HEK293T (cell line): Measurements from ENCODE around the gene UNC5B.

Source experiments
- CTCF ChIA-PET: fragments of 350-600 bp; formaldehyde crosslinking; extraction: SDS; loops from one replicate; lab custom pipeline; 2021; ENCODE audit warnings: antibody characterized with exemption, inconsistent platforms; lab: Yijun Ruan, JAX
- POLR2A ChIA-PET: fragments of 350-600 bp; formaldehyde crosslinking; extraction: SDS; loops from one replicate; lab custom pipeline; 2020; ENCODE audit warnings: antibody characterized with exemption, inconsistent platforms; lab: Yijun Ruan, JAX
- DNase-seq: peaks from one replicate; pipeline ENCODE4 v3.0.0; 2012; ENCODE audit warnings: mixed read lengths; ENCODE audit errors: extremely low spot score
- ARNT ChIP-seq: fragments of 450-650 bp; IDR thresholded peaks from 2 replicates; pipeline ENCODE4 v1.6.1; 2017; ENCODE audit warnings: mild to moderate bottlenecking
- BHLHE40 ChIP-seq: fragments of 450-650 bp; IDR thresholded peaks from 2 replicates; pipeline ENCODE4 v1.6.1; 2016; ENCODE audit warnings: mild to moderate bottlenecking, moderate library complexity, borderline replicate concordance
- CTBP1 ChIP-seq: fragments of 450-650 bp; IDR thresholded peaks from 2 replicates; pipeline ENCODE4 v1.6.1; 2016; ENCODE audit warnings: borderline replicate concordance
- ELF4 ChIP-seq: fragments of 450-650 bp; IDR thresholded peaks from 2 replicates; pipeline ENCODE4 v1.6.1; 2017; ENCODE audit warnings: antibody characterized with exemption
- FOXA1 ChIP-seq: fragments of 450-650 bp; IDR thresholded peaks from 2 replicates; pipeline ENCODE4 v1.6.1; 2016; ENCODE audit warnings: mild to moderate bottlenecking
- FOXK2 ChIP-seq: fragments of 450-650 bp; IDR thresholded peaks from 2 replicates; pipeline ENCODE4 v1.6.1; 2016; ENCODE audit warnings: mild to moderate bottlenecking
- FOXM1 ChIP-seq: fragments of 450-650 bp; IDR thresholded peaks from 2 replicates; pipeline ENCODE4 v1.6.1; 2017; ENCODE audit warnings: mild to moderate bottlenecking, borderline replicate concordance
- HDGF ChIP-seq: fragments of 450-650 bp; IDR thresholded peaks from 2 replicates; pipeline ENCODE4 v1.6.1; 2017; ENCODE audit warnings: antibody characterized with exemption, borderline replicate concordance
- L3MBTL2 ChIP-seq: fragments of 450-650 bp; conservative IDR thresholded peaks from 2 replicates; pipeline ENCODE4 v1.6.1; 2016; ENCODE audit warnings: mild to moderate bottlenecking
- LEF1 ChIP-seq: fragments of 450-650 bp; IDR thresholded peaks from 2 replicates; pipeline ENCODE4 v1.6.1; 2017; ENCODE audit warnings: mild to moderate bottlenecking, borderline replicate concordance
- NFRKB ChIP-seq: fragments of 450-650 bp; IDR thresholded peaks from 2 replicates; pipeline ENCODE4 v1.6.1; 2016; ENCODE audit warnings: mild to moderate bottlenecking, moderate library complexity
- SP1 ChIP-seq: fragments of 450-650 bp; IDR thresholded peaks from 2 replicates; pipeline ENCODE4 v1.6.1; 2017
- SUZ12 ChIP-seq: fragments of 450-650 bp; IDR thresholded peaks from 2 replicates; pipeline ENCODE4 v1.6.1; 2016; ENCODE audit warnings: mild to moderate bottlenecking
- TARDBP ChIP-seq: fragments of 450-650 bp; IDR thresholded peaks from 2 replicates; pipeline ENCODE4 v1.6.1; 2016
- ZNF384 ChIP-seq: fragments of 450-650 bp; IDR thresholded peaks from 2 replicates; pipeline ENCODE4 v1.6.1; 2016
- TF ChIP-seq, protein P1 (sequence below): fragments of 450-650 bp; IDR thresholded peaks from 2 replicates; pipeline ENCODE4 v1.6.1; 2016

UNC5B gene

DNA sequence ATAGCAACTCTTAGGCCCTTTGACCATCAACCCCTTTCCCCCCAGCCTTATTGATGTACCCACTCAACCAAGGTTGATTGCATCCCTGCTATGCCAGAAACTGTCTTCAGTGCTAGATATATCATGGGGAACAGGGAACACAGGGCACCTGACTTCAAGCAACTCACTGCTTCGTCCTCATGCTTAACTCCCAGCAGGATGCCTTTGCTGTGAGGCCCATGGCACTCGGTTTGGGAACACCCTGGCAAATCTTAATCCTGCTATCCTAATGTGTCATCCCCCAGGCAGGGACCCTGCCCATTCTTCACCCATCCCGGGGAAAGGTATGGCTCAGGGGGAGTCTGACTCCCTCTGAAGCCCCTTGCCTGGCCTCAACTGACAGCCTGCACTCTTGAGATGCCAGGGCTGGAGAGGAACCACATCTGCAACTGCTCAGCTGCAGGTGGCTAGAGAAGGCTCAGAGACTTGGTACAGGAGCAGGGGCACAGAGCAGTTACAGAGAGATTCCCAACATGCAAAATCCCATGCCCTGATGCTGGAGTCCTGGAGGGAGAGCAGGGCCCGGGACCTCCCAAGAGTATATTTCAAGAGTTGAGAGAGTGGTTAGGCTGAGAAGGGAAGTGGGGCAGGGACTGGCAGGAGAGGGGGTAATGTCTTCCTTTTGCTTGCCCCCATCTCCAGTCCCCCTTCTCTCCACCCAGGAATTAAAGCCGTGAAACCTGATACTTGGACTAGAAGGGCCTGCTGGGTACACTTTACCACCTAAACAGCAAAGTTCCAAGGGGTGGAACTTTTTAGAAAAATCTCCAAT, 2.4 kb upstream of the UNC5B start:
- CTCF ChIA-PET = interaction anchor here (1.3 kb wide), 1 partner anchor 27 kb away, joined by 3 read pairs; no protein-coding TSS in a partner anchor
- POLR2A ChIA-PET = no interaction called here
- no peak for DNase-seq
- TF ChIP-seq CTBP1 (no peak), SUZ12 (no peak), ELF4 (no peak), SP1 (no peak), FOXK2 (no peak)

DNA sequence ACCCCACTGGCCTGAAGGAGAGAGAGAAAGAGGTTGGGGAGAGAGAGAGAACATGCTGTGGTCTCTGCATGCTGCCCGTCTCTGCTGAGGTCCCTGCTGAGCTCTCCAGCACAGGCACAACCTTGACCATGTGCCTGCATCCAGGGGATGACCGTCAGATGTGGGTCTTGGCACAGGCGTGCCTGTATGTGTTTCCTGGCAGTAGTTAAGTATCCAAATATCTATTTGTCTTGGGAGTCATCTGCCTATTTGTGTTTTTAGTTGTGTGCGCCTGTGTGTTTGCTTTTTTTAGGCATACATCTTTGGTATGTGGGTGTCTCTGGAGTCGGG, 1.9 kb upstream of the UNC5B start:
- ChIA-PET CTCF (no interaction called here), POLR2A (no interaction called here)
- DNase-seq = no peak
- TF ChIP-seq L3MBTL2 = no peak
- TF ChIP-seq FOXM1 = no peak
- no peak for TF ChIP-seq ELF4
- TF ChIP-seq LEF1 = no peak

DNA sequence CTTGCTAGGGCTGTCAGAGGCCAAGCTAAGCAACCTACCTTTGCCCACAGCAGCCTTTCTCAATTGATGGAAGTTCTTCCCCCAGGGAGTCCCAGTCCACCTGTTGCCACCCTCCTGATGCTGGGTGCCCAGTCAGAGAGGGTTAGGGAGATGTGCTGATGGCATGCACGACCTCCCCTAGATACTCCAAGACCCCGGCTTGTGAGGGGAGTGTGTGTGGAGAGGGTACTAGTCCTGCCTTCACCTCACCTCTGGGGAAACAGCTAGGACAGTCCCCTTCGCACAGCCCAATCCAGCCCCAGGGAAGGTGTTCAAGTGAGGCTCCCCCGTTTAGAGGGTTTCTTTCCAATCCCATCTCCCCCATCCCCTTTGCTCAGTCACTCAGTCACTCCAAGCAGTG, 1.3 kb upstream of the UNC5B start:
- ChIA-PET POLR2A (no interaction called here), CTCF (no interaction called here)
- DNase-seq = no peak
- TF ChIP-seq BHLHE40 (no peak), TARDBP (no peak), FOXK2 (no peak), LEF1 (no peak), FOXA1 (no peak), NFRKB (no peak), FOXM1 (no peak), SUZ12 (no peak), SP1 (no peak), HDGF (no peak), ARNT (no peak), CTBP1 (no peak), ZNF384 (no peak)
- TF ChIP-seq, protein P1, sequence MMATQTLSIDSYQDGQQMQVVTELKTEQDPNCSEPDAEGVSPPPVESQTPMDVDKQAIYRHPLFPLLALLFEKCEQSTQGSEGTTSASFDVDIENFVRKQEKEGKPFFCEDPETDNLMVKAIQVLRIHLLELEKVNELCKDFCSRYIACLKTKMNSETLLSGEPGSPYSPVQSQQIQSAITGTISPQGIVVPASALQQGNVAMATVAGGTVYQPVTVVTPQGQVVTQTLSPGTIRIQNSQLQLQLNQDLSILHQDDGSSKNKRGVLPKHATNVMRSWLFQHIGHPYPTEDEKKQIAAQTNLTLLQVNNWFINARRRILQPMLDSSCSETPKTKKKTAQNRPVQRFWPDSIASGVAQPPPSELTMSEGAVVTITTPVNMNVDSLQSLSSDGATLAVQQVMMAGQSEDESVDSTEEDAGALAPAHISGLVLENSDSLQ = no peak

DNA sequence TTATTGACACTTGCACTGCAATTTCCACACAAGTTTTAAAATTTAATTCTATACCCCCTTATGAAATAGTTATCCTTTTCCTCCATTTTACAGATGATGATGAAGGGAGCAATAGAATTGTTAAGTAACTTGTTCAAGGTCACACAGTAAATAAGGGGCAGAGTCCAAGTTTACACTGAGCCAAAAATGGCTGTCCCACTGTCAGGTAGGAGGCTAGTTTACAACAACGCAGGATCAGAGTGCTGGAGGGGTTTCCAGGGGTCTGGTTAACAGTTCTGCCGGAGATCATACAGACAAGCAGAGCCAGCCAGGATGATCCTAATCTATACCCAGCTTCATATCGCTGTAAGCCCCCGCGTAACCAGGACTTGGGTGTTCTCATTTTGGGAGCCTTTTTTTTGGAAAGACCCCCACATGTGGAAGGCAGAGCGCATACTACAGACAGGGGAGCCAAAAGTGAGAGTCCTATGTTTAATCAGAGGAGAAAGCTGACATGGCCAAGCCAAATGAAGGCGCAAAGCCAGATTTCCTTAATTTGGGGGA, 524 bp upstream of the UNC5B start:
- POLR2A ChIA-PET = interaction anchor here (1.0 to 1.4 kb wide), 3 partner anchors 24 to 78 kb away, joined by 4 to 8 read pairs (median 7); no protein-coding TSS in a partner anchor
- DNase-seq = no peak
- CTCF ChIA-PET = no interaction called here
- no peak for TF ChIP-seq FOXM1
- TF ChIP-seq L3MBTL2 = no peak
- TF ChIP-seq HDGF = no peak
- TF ChIP-seq BHLHE40 = no peak
- TF ChIP-seq, protein P1 = no peak
- TF ChIP-seq SP1 = no peak
- TF ChIP-seq NFRKB = no peak
- TF ChIP-seq ARNT = no peak
- no peak for TF ChIP-seq ZNF384
- TF ChIP-seq FOXK2 = no peak
- no peak for TF ChIP-seq LEF1
- TF ChIP-seq FOXA1 = no peak
- no peak for TF ChIP-seq SUZ12
- no peak for TF ChIP-seq CTBP1

DNA sequence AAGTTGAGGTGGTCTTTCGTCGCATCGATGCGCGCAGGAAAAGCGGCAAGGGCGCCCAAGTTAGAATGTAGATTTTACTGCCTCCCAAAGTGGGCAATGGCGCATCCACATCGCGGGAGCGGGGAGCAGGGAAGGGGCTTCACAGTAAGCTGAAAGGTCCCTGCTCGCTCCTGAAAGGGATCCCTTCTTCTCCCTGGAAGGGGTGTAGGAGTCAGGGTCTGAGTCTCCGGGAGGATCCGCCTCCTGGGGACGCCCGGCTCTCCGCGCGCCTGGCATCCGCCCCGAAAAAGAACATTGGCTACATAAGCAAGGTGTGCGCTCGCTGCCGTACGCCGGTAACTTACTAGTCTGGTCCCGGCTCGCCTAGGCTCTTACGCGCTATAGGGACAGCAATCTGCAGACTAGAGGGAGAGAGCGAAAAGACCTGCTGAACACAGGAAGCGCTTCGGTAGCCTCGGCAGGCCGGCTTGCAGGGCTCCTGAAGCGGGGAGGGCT, 804 bp downstream of the UNC5B start:
- no peak for DNase-seq
- TF ChIP-seq ZNF384 (no peak), ARNT (no peak), FOXA1 (no peak), FOXM1 (no peak), CTBP1 (no peak)
- TF ChIP-seq, protein P1 = no peak
- ChIA-PET CTCF (no interaction called here), POLR2A (interaction anchor here (0.7 to 1.4 kb wide), 3 partner anchors 52 to 82 kb away, joined by 3 to 8 read pairs (median 4); no protein-coding TSS in a partner anchor)

DNA sequence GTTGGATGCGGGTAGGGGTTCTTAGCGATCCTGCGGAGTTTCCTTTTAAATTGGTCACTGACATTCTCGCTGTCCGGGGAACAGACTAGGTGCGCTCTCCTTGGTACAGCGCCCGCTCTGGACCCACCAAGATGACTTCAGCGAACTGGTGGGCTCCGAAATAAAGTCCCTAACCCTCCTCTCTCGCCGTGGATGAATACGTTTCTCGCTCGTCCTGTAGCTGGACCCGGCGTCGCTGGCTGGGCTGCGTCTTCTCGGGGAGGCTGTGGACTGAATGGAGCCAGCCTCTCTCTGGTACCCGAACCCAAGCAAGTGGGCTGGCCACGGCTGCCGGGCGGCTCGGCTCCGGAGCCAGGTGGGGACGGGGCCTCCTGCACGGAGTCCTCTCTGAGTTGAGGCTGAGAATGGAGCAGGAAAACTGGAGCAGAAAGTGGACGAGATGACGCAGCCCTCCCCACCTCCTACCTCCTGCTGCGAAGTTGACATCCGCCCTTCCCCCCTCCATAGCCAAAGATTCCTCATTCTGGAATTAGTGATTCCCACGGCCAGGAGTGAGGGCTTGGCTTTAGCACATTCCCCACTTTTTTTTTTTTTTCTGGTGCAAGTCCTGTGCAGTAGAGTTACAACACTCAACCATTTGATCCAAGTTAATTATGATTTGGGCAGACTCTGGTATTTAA, 1.5 kb downstream of the UNC5B start:
- peak; percentile 52 for DNase-seq
- TF ChIP-seq HDGF (no peak), FOXK2 (no peak), LEF1 (no peak), TARDBP (no peak), ZNF384 (no peak), ARNT (no peak), FOXA1 (no peak), SUZ12 (no peak), NFRKB (no peak), L3MBTL2 (no peak), CTBP1 (no peak), ELF4 (no peak), SP1 (no peak)
- TF ChIP-seq, protein P1 = no peak
- CTCF ChIA-PET = no interaction called here
- POLR2A ChIA-PET = interaction anchor here (0.6 kb wide), 1 partner anchor 52 kb away, joined by 3 read pairs; no protein-coding TSS in a partner anchor
